SK-N-SH treated with all-trans-retinoic acid at 6 μM for 48 hours (cell line): ENCODE data around the gene CLBA1.

Source experiments
- GLIS3 ChIP-seq: fragments of 250-450 bp; sonication (Bioruptor Pico); IDR thresholded peaks from 2 replicates; pipeline ENCODE4 v1.5.0; 2020; ENCODE audit warnings: mild to moderate bottlenecking, moderate library complexity
- ISL1 ChIP-seq: fragments of 250-450 bp; sonication (Bioruptor Pico); IDR thresholded peaks from 2 replicates; pipeline ENCODE4 v2.1.2; 2022; ENCODE audit warnings: mild to moderate bottlenecking, moderate library complexity
- PPARA ChIP-seq: fragments of 250-450 bp; sonication (Bioruptor Pico); IDR thresholded peaks from 2 replicates; pipeline ENCODE4 v1.5.0; 2020; ENCODE audit warnings: mild to moderate bottlenecking, borderline replicate concordance
- RARB ChIP-seq: fragments of 250-450 bp; sonication (Bioruptor Pico); IDR thresholded peaks from 2 replicates; pipeline ENCODE4 v1.8.0; 2021; ENCODE audit warnings: mild to moderate bottlenecking, moderate library complexity
- TCF4 ChIP-seq: fragments of 250-450 bp; sonication (Bioruptor Pico); IDR thresholded peaks from 2 replicates; pipeline ENCODE4 v1.8.0; 2021; ENCODE audit warnings: mild to moderate bottlenecking, moderate library complexity, borderline replicate concordance
- ZC3H10 ChIP-seq: fragments of 250-450 bp; sonication (Bioruptor Pico); IDR thresholded peaks from 2 replicates; pipeline ENCODE4 v1.5.1; 2021; ENCODE audit warnings: mild to moderate bottlenecking, moderate library complexity
- ZFP3 ChIP-seq: fragments of 250-450 bp; sonication (Bioruptor Pico); IDR thresholded peaks from 2 replicates; pipeline ENCODE4 v1.5.0; 2020; ENCODE audit warnings: mild to moderate bottlenecking, moderate library complexity
- ZFP30 ChIP-seq: fragments of 450-650 bp; formaldehyde crosslinking; IDR thresholded peaks from 2 replicates; pipeline ENCODE4 v1.5.0; 2022; ENCODE audit warnings: mild to moderate bottlenecking, moderate library complexity
- ZNF70 ChIP-seq: fragments of 450-650 bp; formaldehyde crosslinking; IDR thresholded peaks from 2 replicates; pipeline ENCODE4 v1.5.0; 2020; ENCODE audit warnings: mild to moderate bottlenecking, moderate library complexity
- ZNF8 ChIP-seq: fragments of 450-650 bp; formaldehyde crosslinking; IDR thresholded peaks from 2 replicates; pipeline ENCODE4 v1.5.0; 2020; ENCODE audit warnings: mild to moderate bottlenecking, moderate library complexity
- TF ChIP-seq, protein P1 (sequence below): fragments of 250-450 bp; sonication (Bioruptor Pico); IDR thresholded peaks from 2 replicates; pipeline ENCODE4 v1.8.0; 2020; ENCODE audit warnings: mild to moderate bottlenecking, moderate library complexity, borderline replicate concordance
- TF ChIP-seq, protein P2 (sequence below): fragments of 250-450 bp; sonication (Bioruptor Pico); IDR thresholded peaks from 2 replicates; pipeline ENCODE4 v1.5.0; 2020; ENCODE audit warnings: mild to moderate bottlenecking, moderate library complexity

DNA sequence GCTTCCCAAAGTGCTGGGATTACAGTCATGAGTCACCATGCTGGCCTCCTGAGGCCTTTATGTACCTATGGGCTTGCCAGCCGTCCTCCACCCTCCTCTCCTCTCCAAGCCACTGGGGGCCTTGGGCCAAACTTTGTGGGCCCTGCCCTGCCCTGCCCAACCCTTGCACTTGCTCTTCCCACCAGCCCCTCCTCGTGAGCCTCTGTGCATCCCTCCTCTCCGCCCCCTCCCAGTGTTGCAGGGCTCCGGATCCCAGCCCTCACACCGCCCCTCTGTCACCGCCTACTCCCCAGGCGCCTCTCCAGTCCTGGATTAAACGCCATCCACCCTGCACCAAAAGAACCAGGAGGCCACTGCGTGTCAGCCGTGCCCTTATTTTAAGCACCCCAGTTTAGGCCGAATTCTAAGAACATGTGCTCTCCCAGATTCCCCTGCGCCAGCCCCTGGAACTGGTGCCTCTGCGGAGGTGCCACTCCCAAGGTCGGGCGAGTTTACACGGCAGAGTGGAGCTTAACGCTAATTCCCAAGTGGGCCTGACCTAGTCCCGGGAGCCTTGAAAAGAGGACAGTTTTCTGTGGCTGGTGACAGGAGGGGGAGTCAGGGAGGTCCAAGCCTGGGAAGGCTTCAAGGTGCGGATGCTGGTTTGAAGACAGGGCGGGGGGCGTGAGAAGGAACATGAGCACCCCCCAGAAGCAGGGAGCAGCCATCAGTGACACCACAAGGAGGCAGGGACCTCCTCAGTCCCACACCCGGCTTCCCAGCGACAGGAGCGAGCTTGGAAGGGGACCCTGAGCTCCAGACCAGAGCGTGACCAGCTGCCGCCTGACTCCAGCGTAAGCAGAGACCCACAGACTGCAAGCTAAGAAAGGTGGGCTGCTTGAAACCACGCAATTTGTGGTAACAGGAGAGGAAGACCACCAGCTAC lies 56.5 kb downstream of the CLBA1 start:
- TF ChIP-seq PPARA (CRISPR knock-in tag): no peak
- no peak for TF ChIP-seq ZC3H10
- no peak for TF ChIP-seq ZFP3 (CRISPR knock-in tag)
- TF ChIP-seq TCF4 (CRISPR knock-in tag): no peak
- no peak for TF ChIP-seq RARB (CRISPR knock-in tag)
- TF ChIP-seq GLIS3 (CRISPR knock-in tag): no peak
- no peak for TF ChIP-seq ZNF70 (CRISPR knock-in tag)
- TF ChIP-seq ZNF8 (CRISPR knock-in tag): no peak
- TF ChIP-seq, protein P1, sequence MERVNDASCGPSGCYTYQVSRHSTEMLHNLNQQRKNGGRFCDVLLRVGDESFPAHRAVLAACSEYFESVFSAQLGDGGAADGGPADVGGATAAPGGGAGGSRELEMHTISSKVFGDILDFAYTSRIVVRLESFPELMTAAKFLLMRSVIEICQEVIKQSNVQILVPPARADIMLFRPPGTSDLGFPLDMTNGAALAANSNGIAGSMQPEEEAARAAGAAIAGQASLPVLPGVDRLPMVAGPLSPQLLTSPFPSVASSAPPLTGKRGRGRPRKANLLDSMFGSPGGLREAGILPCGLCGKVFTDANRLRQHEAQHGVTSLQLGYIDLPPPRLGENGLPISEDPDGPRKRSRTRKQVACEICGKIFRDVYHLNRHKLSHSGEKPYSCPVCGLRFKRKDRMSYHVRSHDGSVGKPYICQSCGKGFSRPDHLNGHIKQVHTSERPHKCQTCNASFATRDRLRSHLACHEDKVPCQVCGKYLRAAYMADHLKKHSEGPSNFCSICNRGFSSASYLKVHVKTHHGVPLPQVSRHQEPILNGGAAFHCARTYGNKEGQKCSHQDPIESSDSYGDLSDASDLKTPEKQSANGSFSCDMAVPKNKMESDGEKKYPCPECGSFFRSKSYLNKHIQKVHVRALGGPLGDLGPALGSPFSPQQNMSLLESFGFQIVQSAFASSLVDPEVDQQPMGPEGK (CRISPR knock-in tag): no peak
- TF ChIP-seq ZFP30 (CRISPR knock-in tag): no peak
- no peak for TF ChIP-seq ISL1
- TF ChIP-seq, protein P2, sequence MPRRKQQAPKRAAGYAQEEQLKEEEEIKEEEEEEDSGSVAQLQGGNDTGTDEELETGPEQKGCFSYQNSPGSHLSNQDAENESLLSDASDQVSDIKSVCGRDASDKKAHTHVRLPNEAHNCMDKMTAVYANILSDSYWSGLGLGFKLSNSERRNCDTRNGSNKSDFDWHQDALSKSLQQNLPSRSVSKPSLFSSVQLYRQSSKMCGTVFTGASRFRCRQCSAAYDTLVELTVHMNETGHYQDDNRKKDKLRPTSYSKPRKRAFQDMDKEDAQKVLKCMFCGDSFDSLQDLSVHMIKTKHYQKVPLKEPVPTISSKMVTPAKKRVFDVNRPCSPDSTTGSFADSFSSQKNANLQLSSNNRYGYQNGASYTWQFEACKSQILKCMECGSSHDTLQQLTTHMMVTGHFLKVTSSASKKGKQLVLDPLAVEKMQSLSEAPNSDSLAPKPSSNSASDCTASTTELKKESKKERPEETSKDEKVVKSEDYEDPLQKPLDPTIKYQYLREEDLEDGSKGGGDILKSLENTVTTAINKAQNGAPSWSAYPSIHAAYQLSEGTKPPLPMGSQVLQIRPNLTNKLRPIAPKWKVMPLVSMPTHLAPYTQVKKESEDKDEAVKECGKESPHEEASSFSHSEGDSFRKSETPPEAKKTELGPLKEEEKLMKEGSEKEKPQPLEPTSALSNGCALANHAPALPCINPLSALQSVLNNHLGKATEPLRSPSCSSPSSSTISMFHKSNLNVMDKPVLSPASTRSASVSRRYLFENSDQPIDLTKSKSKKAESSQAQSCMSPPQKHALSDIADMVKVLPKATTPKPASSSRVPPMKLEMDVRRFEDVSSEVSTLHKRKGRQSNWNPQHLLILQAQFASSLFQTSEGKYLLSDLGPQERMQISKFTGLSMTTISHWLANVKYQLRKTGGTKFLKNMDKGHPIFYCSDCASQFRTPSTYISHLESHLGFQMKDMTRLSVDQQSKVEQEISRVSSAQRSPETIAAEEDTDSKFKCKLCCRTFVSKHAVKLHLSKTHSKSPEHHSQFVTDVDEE (CRISPR knock-in tag): no peak
